GM20431 (cell line): ENCODE measurements around the gene SCIMP.
"Not testable (repeated sequence)": the region's sequence is repeated elsewhere in the genome, so short reads cannot be mapped to it uniquely, and the experiment has no call there.

Source experiments
- in situ Hi-C: fragments of 300-500 bp; cut with MseI, MboI; formaldehyde crosslinking; loops from one replicate; pipeline ENCODE4 v1.15.0; 2020; ENCODE audit warnings: low sequenced_read_pairs; ENCODE audit not compliant: unreplicated experiment

Gene SCIMP

GRCh38 chr17:5239769-5240168 lies 5.1 kb upstream of the SCIMP start:
- in situ Hi-C loops, result not testable (repeated sequence)

GRCh38 chr17:5238333-5238732 lies 3.7 kb upstream of the SCIMP start:
- in situ Hi-C loops, result no loop called here

- in situ Hi-C loops, result no loop called here
These were observed 2.9 kb upstream of the SCIMP start for GRCh38 chr17:5237541-5238016.

GRCh38 chr17:5236938-5237540 lies 2.4 kb upstream of the SCIMP start:
- in situ Hi-C loops, result no loop called here

GRCh38 chr17:5233492-5233891 lies 1.2 kb downstream of the SCIMP start:
- in situ Hi-C loops, result not testable (repeated sequence)

GRCh38 chr17:5226940-5227878 lies 7.5 kb downstream of the SCIMP start:
- in situ Hi-C loops, result no loop called here

GRCh38 chr17:5225668-5226457 lies 8.8 kb downstream of the SCIMP start:
- in situ Hi-C loops, result no loop called here

- in situ Hi-C loops, result not testable (repeated sequence)
These were observed 12.7 kb downstream of the SCIMP start for GRCh38 chr17:5221912-5222311.

GRCh38 chr17:5220074-5220473 lies 14.6 kb downstream of the SCIMP start:
- in situ Hi-C loops, result no loop called here

- in situ Hi-C loops, result no loop called here
These were observed 15.1 kb downstream of the SCIMP start for GRCh38 chr17:5219536-5219935.

GRCh38 chr17:5217562-5217961 lies 17.1 kb downstream of the SCIMP start:
- in situ Hi-C loops, result not testable (repeated sequence)

GRCh38 chr17:5211458-5211857 lies 23.2 kb downstream of the SCIMP start:
- in situ Hi-C loops, result no loop called here

GRCh38 chr17:5210614-5211252 lies 23.9 kb downstream of the SCIMP start:
- in situ Hi-C loops, result no loop called here

- in situ Hi-C loops, result no loop called here
These were observed 24.6 kb downstream of the SCIMP start for GRCh38 chr17:5210091-5210490.

- in situ Hi-C loops, result no loop called here
These were observed 25.3 kb downstream of the SCIMP start for GRCh38 chr17:5209396-5209795.

- in situ Hi-C loops, result no loop called here
These were observed 30.8 kb downstream of the SCIMP start for GRCh38 chr17:5203908-5204294.

- in situ Hi-C loops, result no loop called here
These were observed 31.3 kb downstream of the SCIMP start for GRCh38 chr17:5203178-5203907.

GRCh38 chr17:5201011-5201410 lies 33.6 kb downstream of the SCIMP start:
- in situ Hi-C loops, result no loop called here

GRCh38 chr17:5200360-5200759 lies 34.3 kb downstream of the SCIMP start:
- in situ Hi-C loops, result no loop called here
